T47D (cell line): ENCODE results near the gene AASDH.

Experiments used
- DNase-seq, 2 experiments: peaks; one replicate each; pipeline versions ENCODE4 v3.0.0 to v3.0.0-alpha.2; 2011 to 2012; ENCODE audit warnings: low read depth in 1 of 2, low spot score in 1 of 2
- JUND ChIP-seq: IDR thresholded peaks from 2 replicates; pipeline ENCODE4 v1.6.1; 2012; ENCODE audit warnings: low read depth
- in situ Hi-C: cut with HindIII; loops from 2 replicates; pipeline ENCODE4 v1.10.0; 2016; ENCODE audit warnings: low sequenced_read_pairs, low pct_unique_long_range_greater_than_20kb

AASDH gene

GRCh38 chr4:56305390-56305789 is 81.9 kb downstream of the AASDH start:
- in situ Hi-C loops = no loop called here
- no peak for TF ChIP-seq JUND
- peak in 1 of 2 experiments; percentile 43 for DNase-seq

GRCh38 chr4:56303921-56304320 is 83.4 kb downstream of the AASDH start:
- DNase-seq = no peak
- in situ Hi-C loops = no loop called here
- TF ChIP-seq JUND = no peak

GRCh38 chr4:56302760-56303159 is 84.5 kb downstream of the AASDH start:
- DNase-seq = no peak
- TF ChIP-seq JUND = no peak
- in situ Hi-C loops = no loop called here

- DNase-seq = no peak
- in situ Hi-C loops = no loop called here
- no peak for TF ChIP-seq JUND
Observed at GRCh38 chr4:56301997-56302496, 85.2 kb downstream of the AASDH start.

- peak; percentile 41 to 80 for DNase-seq
- in situ Hi-C loops = no loop called here
- TF ChIP-seq JUND = no peak
Observed at GRCh38 chr4:56301181-56301996, 85.9 kb downstream of the AASDH start.

GRCh38 chr4:56298236-56298635 is 89.1 kb downstream of the AASDH start:
- no peak for TF ChIP-seq JUND
- in situ Hi-C loops = no loop called here
- no peak for DNase-seq

GRCh38 chr4:56297776-56298175 is 89.5 kb downstream of the AASDH start:
- in situ Hi-C loops = no loop called here
- no peak for DNase-seq
- TF ChIP-seq JUND = no peak

GRCh38 chr4:56296526-56296925 is 90.8 kb downstream of the AASDH start:
- in situ Hi-C loops = no loop called here
- no peak for DNase-seq
- no peak for TF ChIP-seq JUND

- TF ChIP-seq JUND = no peak
- in situ Hi-C loops = no loop called here
- no peak for DNase-seq
Observed at GRCh38 chr4:56293121-56293520, 94.2 kb downstream of the AASDH start.

- no peak for TF ChIP-seq JUND
- in situ Hi-C loops = no loop called here
- peak in 1 of 2 experiments; percentile 35 for DNase-seq
Observed at GRCh38 chr4:56289934-56290333, 97.4 kb downstream of the AASDH start.

- no peak for TF ChIP-seq JUND
- no peak for DNase-seq
Observed at GRCh38 chr4:56288663-56289062, 98.6 kb downstream of the AASDH start.

More at GRCh38 chr4:56288663-56289062, 98.6 kb downstream of the AASDH start:
- in situ Hi-C loops = no loop called here
